Measurements from ENCODE around the gene ABCG4.

The ABCG4 gene

GRCh38 chr11:119207415-119207960, 58.6 kb downstream of the ABCG4 start:
- Histone ChIP-seq H3K4me3 (ENCODE audit: control insufficient read depth in 1 of 7, extremely low read depth in 1 of 7, insufficient read depth in 4 of 7, low read depth in 2 of 7, low read length in 6 of 7) (peak overlapping the region in 6 of 7 experiments; percentile 70 to 98 (median 89)), H3K27ac (ENCODE audit: insufficient read depth in 1 of 2, low read depth in 1 of 2, low read length in 2 of 2, poor library complexity in 1 of 2, severe bottlenecking in 2 of 2) (peak overlapping the region in 1 of 2 experiments; percentile 47), H3K4me1 (ENCODE audit: control extremely low read depth in 1 of 4, control insufficient read depth in 4 of 4, insufficient read depth in 4 of 4, low read length in 3 of 4) (peaks cover 17 to 24% (median 22%) of the 10 kb centered on the region in 4 experiments), H3K9me3 (ENCODE audit: control extremely low read depth in 1 of 5, control insufficient read depth in 4 of 5, insufficient read depth in 2 of 5, low read depth in 1 of 5, low read length in 4 of 5) (no peaks in the 10 kb centered on the region), H3K27me3 (replicated peaks in 2 of 5; ENCODE audit: control insufficient read depth in 4 of 5, insufficient read depth in 5 of 5, low read length in 4 of 5) (no peaks in the 10 kb centered on the region), H3K36me3 (ENCODE audit: control insufficient read depth in 4 of 4, insufficient read depth in 4 of 4, low read length in 3 of 4) (no peaks in the 10 kb centered on the region)
- WGBS (ENCODE audit: insufficient coverage) = 10% methylated on average over 2 of the region's 11 CpGs
- ChIA-PET POLR2A (no interaction called here), CTCF (interaction anchor here (1.0 to 1.9 kb wide), 3 partner anchors 10 to 77 kb away, joined by 4 to 8 read pairs (median 4); no protein-coding TSS in a partner anchor)
- DNase-seq = peak in 1 of 3 donors; percentile 5

- Histone ChIP-seq H3K4me3 (ENCODE audit: control insufficient read depth in 1 of 7, extremely low read depth in 1 of 7, insufficient read depth in 4 of 7, low read depth in 2 of 7, low read length in 6 of 7) (no peak overlapping the region), H3K4me1 (ENCODE audit: control extremely low read depth in 1 of 4, control insufficient read depth in 4 of 4, insufficient read depth in 4 of 4, low read length in 3 of 4) (peaks cover 17 to 24% (median 22%) of the 10 kb centered on the region in 4 experiments), H3K36me3 (ENCODE audit: control insufficient read depth in 4 of 4, insufficient read depth in 4 of 4, low read length in 3 of 4) (no peaks in the 10 kb centered on the region), H3K9me3 (ENCODE audit: control extremely low read depth in 1 of 5, control insufficient read depth in 4 of 5, insufficient read depth in 2 of 5, low read depth in 1 of 5, low read length in 4 of 5) (no peaks in the 10 kb centered on the region), H3K27me3 (replicated peaks in 2 of 5; ENCODE audit: control insufficient read depth in 4 of 5, insufficient read depth in 5 of 5, low read length in 4 of 5) (no peaks in the 10 kb centered on the region), H3K27ac (ENCODE audit: insufficient read depth in 1 of 2, low read depth in 1 of 2, low read length in 2 of 2, poor library complexity in 1 of 2, severe bottlenecking in 2 of 2) (no peak overlapping the region)
- POLR2A ChIA-PET = no interaction called here
- 100% methylated on average over 6 of the region's 7 CpGs for WGBS (ENCODE audit: insufficient coverage)
- CTCF ChIA-PET = interaction anchor here (0.6 to 1.4 kb wide), 4 partner anchors 13 to 74 kb away, joined by 3 to 4 read pairs (median 3); no protein-coding TSS in a partner anchor
- no peak for DNase-seq
Observed at GRCh38 chr11:119209186-119209585, 60.3 kb downstream of the ABCG4 start.

GRCh38 chr11:119210050-119210449, 61.2 kb downstream of the ABCG4 start:
- CTCF ChIA-PET = interaction anchor here (0.6 to 1.4 kb wide), 3 partner anchors 14 to 41 kb away, joined by 3 read pairs; no protein-coding TSS in a partner anchor
- H3K4me3 ChIP-seq (ENCODE audit: control insufficient read depth in 1 of 7, extremely low read depth in 1 of 7, insufficient read depth in 4 of 7, low read depth in 2 of 7, low read length in 6 of 7) = no peak overlapping the region
- 100% methylated on average over 2 of the region's 3 CpGs for WGBS (ENCODE audit: insufficient coverage)
- no peaks in the 10 kb centered on the region for H3K27me3 ChIP-seq (replicated peaks in 2 of 5; ENCODE audit: control insufficient read depth in 4 of 5, insufficient read depth in 5 of 5, low read length in 4 of 5)
- no peaks in the 10 kb centered on the region for H3K36me3 ChIP-seq (ENCODE audit: control insufficient read depth in 4 of 4, insufficient read depth in 4 of 4, low read length in 3 of 4)
- no peak for DNase-seq
- H3K9me3 ChIP-seq (ENCODE audit: control extremely low read depth in 1 of 5, control insufficient read depth in 4 of 5, insufficient read depth in 2 of 5, low read depth in 1 of 5, low read length in 4 of 5) = no peaks in the 10 kb centered on the region
- H3K4me1 ChIP-seq (ENCODE audit: control extremely low read depth in 1 of 4, control insufficient read depth in 4 of 4, insufficient read depth in 4 of 4, low read length in 3 of 4) = peaks cover 15 to 19% (median 19%) of the 10 kb centered on the region in 4 experiments
- H3K27ac ChIP-seq (ENCODE audit: insufficient read depth in 1 of 2, low read depth in 1 of 2, low read length in 2 of 2, poor library complexity in 1 of 2, severe bottlenecking in 2 of 2) = no peak overlapping the region
- POLR2A ChIA-PET = interaction anchor here (1.1 kb wide), 1 partner anchor 12 kb away, joined by 3 read pairs; no protein-coding TSS in a partner anchor
